Smooth muscle cell (in vitro differentiated cells): ENCODE results near the gene MED22. TPM values are rescaled to one million over a fixed set of nuclear protein-coding genes. Genes with fewer than 3 reads are reported as not detected.

Experiments
- DNase-seq: peaks from one replicate; lab custom pipeline; 2025; ENCODE audit not compliant: unreplicated experiment; lab: John Stamatoyannopoulos, UW
- H2AFZ ChIP-seq: fragments of 200-600 bp; sonication (generic); 2 replicates; pipeline ENCODE4 v1.6.0; 2016; ENCODE audit warnings: antibody characterized with exemption, low read depth, mild to moderate bottlenecking
- H3F3A ChIP-seq: fragments of 200-600 bp; sonication (generic); 2 replicates; pipeline ENCODE4 v1.6.0; 2017; ENCODE audit warnings: antibody characterized with exemption, low read depth
- H3K27ac ChIP-seq: fragments of 200-600 bp; sonication (generic); 2 replicates; pipeline ENCODE4 v1.5.1; 2016; ENCODE audit warnings: low read depth, mild to moderate bottlenecking
- H3K27me3 ChIP-seq: fragments of 200-600 bp; sonication (generic); 2 replicates; pipeline ENCODE4 v1.6.1; 2016; ENCODE audit warnings: low read depth, mild to moderate bottlenecking
- H3K36me3 ChIP-seq: fragments of 200-600 bp; sonication (generic); 2 replicates; pipeline ENCODE4 v1.5.1; 2016; ENCODE audit warnings: low read depth
- H3K4me1 ChIP-seq: fragments of 200-600 bp; sonication (generic); 2 replicates; pipeline ENCODE4 v1.5.1; 2016; ENCODE audit warnings: low read depth
- H3K4me2 ChIP-seq: fragments of 200-600 bp; sonication (generic); 2 replicates; pipeline ENCODE4 v1.6.0; 2016; ENCODE audit warnings: mild to moderate bottlenecking
- H3K4me3 ChIP-seq: fragments of 200-600 bp; sonication (generic); 2 replicates; pipeline ENCODE4 v1.5.1; 2016; ENCODE audit warnings: mild to moderate bottlenecking
- H3K79me2 ChIP-seq: fragments of 200-600 bp; sonication (generic); 2 replicates; pipeline ENCODE4 v1.6.0; 2016; ENCODE audit warnings: low read depth, mild to moderate bottlenecking
- H3K9ac ChIP-seq: fragments of 200-600 bp; sonication (generic); 2 replicates; pipeline ENCODE4 v1.6.0; 2016; ENCODE audit warnings: low read depth
- H3K9me3 ChIP-seq: fragments of 200-600 bp; sonication (generic); replicated peaks from 2 replicates; pipeline ENCODE4 v1.5.1; 2016; ENCODE audit warnings: low read depth
- H4K20me1 ChIP-seq: fragments of 200-600 bp; sonication (generic); 2 replicates; pipeline ENCODE4 v1.6.0; 2016; ENCODE audit warnings: low read depth
- CTCF ChIP-seq: fragments of 200-600 bp; sonication (generic); IDR thresholded peaks from 2 replicates; pipeline ENCODE4 v1.5.1; 2017; ENCODE audit warnings: borderline replicate concordance, mild to moderate bottlenecking, antibody characterized with exemption; ENCODE audit not compliant: insufficient read depth, poor library complexity, severe bottlenecking
- WGBS: methylation state at CpG from one replicate; pipeline ENCODE4 v1.1.7; 2016; ENCODE audit warnings: low lambda C conversion rate; 5-methylcytosine and 5-hydroxymethylcytosine counted together
- polyA plus RNA-seq: library from polyadenylated mRNA; unstranded; fragments of >200 nt; fragmentation: Nextera tagmentation; extraction: Ambion mirVana; gene quantifications from 2 replicates; pipeline ENCODE4 v1.2.1, GENCODE V29; 2016
- total RNA-seq: library from RNA; depleted of rRNA; stranded (reverse); fragments of >200 nt; gene quantifications from 2 replicates; pipeline ENCODE4 v1.2.3, GENCODE V29; 2014

MED22 gene
- total and polyA plus RNA-seq, 2 experiments from 2014 or later = 9.0 to 17.9 TPM

GRCh38 chr9:133366435-133366834 is 18.5 kb upstream of the MED22 start:
- H3K4me2 ChIP-seq = no peak overlapping the region

GRCh38 chr9:133362359-133363044 is 14.6 kb upstream of the MED22 start:
- H2AFZ ChIP-seq = no peak overlapping the region
- H3K36me3 ChIP-seq = peaks cover 17% of the 10 kb centered on the region
- H3K79me2 ChIP-seq = peaks cover 30% of the 10 kb centered on the region
- H3K4me3 ChIP-seq = no peak overlapping the region
- H3F3A ChIP-seq = peaks cover 49% of the 10 kb centered on the region
- DNase-seq = no peak
- no peaks in the 10 kb centered on the region for H3K9me3 ChIP-seq
- H3K27me3 ChIP-seq = no peaks in the 10 kb centered on the region
- peaks cover 100% of the 10 kb centered on the region for H4K20me1 ChIP-seq
- WGBS = 93% methylated on average over 15 of the region's 15 CpGs
- H3K27ac ChIP-seq = no peak overlapping the region
- no peak overlapping the region for H3K4me2 ChIP-seq
- no peak overlapping the region for H3K9ac ChIP-seq
- no peak for TF ChIP-seq CTCF
- H3K4me1 ChIP-seq = no peaks in the 10 kb centered on the region

More at GRCh38 chr9:133366435-133366834, 18.5 kb upstream of the MED22 start:
- H3K27ac ChIP-seq = no peak overlapping the region
- H3K36me3 ChIP-seq = peaks cover 17% of the 10 kb centered on the region
- no peaks in the 10 kb centered on the region for H3K27me3 ChIP-seq
- peaks cover 100% of the 10 kb centered on the region for H4K20me1 ChIP-seq
- H3K9me3 ChIP-seq = no peaks in the 10 kb centered on the region
- WGBS = 96% methylated on average over 11 of the region's 11 CpGs
- DNase-seq = no peak
- TF ChIP-seq CTCF = no peak
- H3K4me1 ChIP-seq = no peaks in the 10 kb centered on the region
- no peak overlapping the region for H2AFZ ChIP-seq
- H3K9ac ChIP-seq = no peak overlapping the region
- peaks cover 69% of the 10 kb centered on the region for H3K79me2 ChIP-seq
- no peak overlapping the region for H3K4me3 ChIP-seq
- peaks cover 42% of the 10 kb centered on the region for H3F3A ChIP-seq

- no peak overlapping the region for H3K9ac ChIP-seq
- H3F3A ChIP-seq = peaks cover 48% of the 10 kb centered on the region
- H3K27ac ChIP-seq = peak overlapping the region; percentile 55
- peaks cover 97% of the 10 kb centered on the region for H4K20me1 ChIP-seq
- TF ChIP-seq CTCF = no peak
- 95% methylated on average over 13 of the region's 13 CpGs for WGBS
- H3K4me3 ChIP-seq = no peak overlapping the region
- no peak overlapping the region for H2AFZ ChIP-seq
- H3K4me1 ChIP-seq = peaks cover 5% of the 10 kb centered on the region
- no peaks in the 10 kb centered on the region for H3K9me3 ChIP-seq
- no peak overlapping the region for H3K4me2 ChIP-seq
- no peaks in the 10 kb centered on the region for H3K27me3 ChIP-seq
- no peak for DNase-seq
- H3K79me2 ChIP-seq = peaks cover 27% of the 10 kb centered on the region
- H3K36me3 ChIP-seq = peaks cover 17% of the 10 kb centered on the region
Observed at GRCh38 chr9:133361507-133362092, 13.7 kb upstream of the MED22 start.
